Testis (tissue), 3 donors: ENCODE results near the gene SLC5A10. TPM values are rescaled to one million over a fixed set of nuclear protein-coding genes. Genes with fewer than 3 reads are reported as not detected.
A peak's percentile ranks its signal among the peaks of the same experiment; 100 is the strongest.

Source experiments
- DNase-seq: peaks from one replicate; pipeline ENCODE4 v3.0.0-alpha.2; 2019
- H3K27ac ChIP-seq, 2 donors: fragments of 200-600 bp; sonication (generic); one replicate each; pipeline ENCODE4 v1.5.1; 2019
- H3K27me3 ChIP-seq: fragments of 200-600 bp; sonication (generic); one replicate; pipeline ENCODE4 v1.5.1; 2019
- H3K36me3 ChIP-seq: fragments of 200-600 bp; sonication (generic); one replicate; pipeline ENCODE4 v1.5.1; 2017; ENCODE audit warnings: low read depth; ENCODE audit errors: missing control alignments
- H3K4me1 ChIP-seq: fragments of 200-600 bp; sonication (generic); one replicate; pipeline ENCODE4 v1.5.1; 2019
- H3K4me3 ChIP-seq, 2 donors: fragments of 200-600 bp; sonication (generic); one replicate each; pipeline ENCODE4 v1.5.1; 2017 to 2019
- H3K9me3 ChIP-seq: fragments of 200-600 bp; sonication (generic); one replicate; pipeline ENCODE4 v1.5.1; 2017
- POLR2A ChIP-seq: fragments of 450-650 bp; IDR thresholded peaks from one replicate; pipeline ENCODE4 v1.6.1; 2017; ENCODE audit warnings: antibody characterized with exemption, mild to moderate bottlenecking, moderate library complexity
- WGBS, 2 donors: methylation state at CpG; one replicate each; pipeline ENCODE4 v1.1.5; 2018; 5-methylcytosine and 5-hydroxymethylcytosine counted together
- intact Hi-C: fragments of 100-400 bp; cut with DNase I; formaldehyde crosslinking; loops from one replicate; pipeline ENCODE4 v1.15.1; 2023; ENCODE audit warnings: low total_unique reads
- polyA plus RNA-seq: library from polyadenylated mRNA; stranded (reverse); fragments of 350-450 nt; fragmentation: Illumina TruSeq; extraction: RNeasy Lipid Tissue Mini Kit (QIAGEN cat#74804); gene quantifications from one replicate; pipeline ENCODE4 v1.2.3, GENCODE V29; 2014; ENCODE audit warnings: low read depth, low replicate concordance; ENCODE audit not compliant: insufficient read depth
- total RNA-seq, 2 donors: library from RNA; depleted of rRNA; stranded (reverse); fragments of >200 nt; gene quantifications; one replicate each; pipeline ENCODE4 v1.2.3, GENCODE V29; 2016
- TF ChIP-seq, protein P1 (sequence below), 3 experiments: fragments of 450-650 bp in 2 of 3; fragments of 200-600 bp in 1 of 3; sonication (generic) in 1 of 3; IDR thresholded peaks; one replicate each; pipeline ENCODE4 v1.5.1; 2016 to 2019; ENCODE audit warnings: antibody characterized with exemption in 3 of 3, mild to moderate bottlenecking in 2 of 3, moderate library complexity in 1 of 3

The SLC5A10 gene
- total and polyA plus RNA-seq, 3 donors from 2014 or later = 0.98 to 1.1 (median 1.1) TPM

DNA sequence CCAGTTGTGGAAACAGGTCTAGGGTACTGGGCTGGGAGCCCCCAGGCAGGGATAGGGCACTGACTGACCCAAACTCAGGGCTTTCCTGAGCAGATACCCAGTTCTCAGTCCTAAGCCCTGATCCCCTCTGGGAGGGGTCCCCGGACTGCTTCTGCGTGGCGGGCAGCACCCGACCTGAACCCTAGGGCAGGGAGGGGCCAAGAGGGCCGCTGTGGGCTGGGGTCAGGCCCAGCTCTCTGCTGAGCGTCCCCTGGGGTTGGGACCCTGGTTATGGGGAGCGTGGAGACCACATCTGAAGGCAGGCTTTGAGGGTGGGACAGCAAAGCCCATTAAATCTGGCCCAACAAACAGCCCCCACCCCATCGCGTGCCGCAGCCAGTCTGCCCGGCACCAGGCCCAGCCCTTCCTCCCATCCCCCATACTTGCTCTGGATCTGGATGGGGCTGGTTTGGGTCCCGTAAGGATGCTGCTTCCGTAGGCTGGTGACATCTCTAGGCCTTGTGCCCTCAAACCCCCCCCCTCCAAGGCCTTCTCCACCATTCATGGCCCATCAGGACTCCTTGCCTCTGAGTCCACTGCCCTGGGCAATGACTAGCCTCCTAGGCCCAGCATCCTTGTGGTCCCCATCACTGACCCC is 53.3 kb downstream of the SLC5A10 start:
- peak overlapping the region in 1 of 2 donors; percentile 51 for H3K4me3 ChIP-seq
- H3K27me3 ChIP-seq = no peaks in the 10 kb centered on the region
- H3K9me3 ChIP-seq = no peaks in the 10 kb centered on the region
- intact Hi-C loops = no loop called here
- no peaks in the 10 kb centered on the region for H3K36me3 ChIP-seq
- no peak for DNase-seq
- no peak overlapping the region for H3K27ac ChIP-seq
- TF ChIP-seq, protein P1, sequence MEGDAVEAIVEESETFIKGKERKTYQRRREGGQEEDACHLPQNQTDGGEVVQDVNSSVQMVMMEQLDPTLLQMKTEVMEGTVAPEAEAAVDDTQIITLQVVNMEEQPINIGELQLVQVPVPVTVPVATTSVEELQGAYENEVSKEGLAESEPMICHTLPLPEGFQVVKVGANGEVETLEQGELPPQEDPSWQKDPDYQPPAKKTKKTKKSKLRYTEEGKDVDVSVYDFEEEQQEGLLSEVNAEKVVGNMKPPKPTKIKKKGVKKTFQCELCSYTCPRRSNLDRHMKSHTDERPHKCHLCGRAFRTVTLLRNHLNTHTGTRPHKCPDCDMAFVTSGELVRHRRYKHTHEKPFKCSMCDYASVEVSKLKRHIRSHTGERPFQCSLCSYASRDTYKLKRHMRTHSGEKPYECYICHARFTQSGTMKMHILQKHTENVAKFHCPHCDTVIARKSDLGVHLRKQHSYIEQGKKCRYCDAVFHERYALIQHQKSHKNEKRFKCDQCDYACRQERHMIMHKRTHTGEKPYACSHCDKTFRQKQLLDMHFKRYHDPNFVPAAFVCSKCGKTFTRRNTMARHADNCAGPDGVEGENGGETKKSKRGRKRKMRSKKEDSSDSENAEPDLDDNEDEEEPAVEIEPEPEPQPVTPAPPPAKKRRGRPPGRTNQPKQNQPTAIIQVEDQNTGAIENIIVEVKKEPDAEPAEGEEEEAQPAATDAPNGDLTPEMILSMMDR (IDR thresholded peaks at IDR 0.05) = no peak
- TF ChIP-seq POLR2A = no peak
- WGBS, 2 donors = 66 to 74% methylated on average over 8 to 13 of the region's 13 CpGs
- H3K4me1 ChIP-seq = no peaks in the 10 kb centered on the region

DNA sequence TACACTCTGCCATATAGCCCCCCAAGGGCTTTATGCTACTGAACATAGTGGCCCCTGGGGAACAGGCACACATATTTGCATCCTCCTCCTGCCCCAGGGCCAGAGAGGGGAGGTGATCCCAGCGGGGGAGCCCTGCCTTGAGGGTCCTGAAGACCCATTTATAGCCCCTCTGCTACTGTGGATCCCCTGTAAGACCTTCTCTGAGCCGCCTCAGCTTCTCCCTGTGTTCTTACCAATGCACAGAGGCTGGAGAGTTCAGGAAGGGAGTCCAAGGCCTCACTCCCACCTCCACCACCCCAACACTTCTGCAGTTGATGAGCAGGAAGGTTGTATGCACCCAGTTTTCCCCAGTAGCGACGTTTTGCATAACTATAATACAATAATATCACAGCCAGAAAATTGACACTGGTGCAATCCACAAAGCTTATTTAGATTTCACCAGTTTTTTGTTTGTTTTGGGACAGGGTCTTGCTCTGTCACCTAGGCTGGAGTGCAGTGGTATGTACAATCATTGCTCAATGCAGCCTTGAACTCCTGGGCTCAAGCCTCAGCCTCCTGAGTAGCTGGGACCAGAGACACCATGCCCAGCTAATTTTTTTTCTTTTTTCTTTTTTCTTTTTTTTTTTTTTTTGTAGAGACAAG is 53.9 kb downstream of the SLC5A10 start:
- intact Hi-C loops = no loop called here
- no peak for DNase-seq
- H3K4me1 ChIP-seq = no peaks in the 10 kb centered on the region
- H3K36me3 ChIP-seq = no peaks in the 10 kb centered on the region
- no peaks in the 10 kb centered on the region for H3K9me3 ChIP-seq
- no peak overlapping the region for H3K4me3 ChIP-seq
- TF ChIP-seq, protein P1 (IDR thresholded peaks at IDR 0.05) = no peak
- no peak for TF ChIP-seq POLR2A
- H3K27ac ChIP-seq = no peak overlapping the region
- no peaks in the 10 kb centered on the region for H3K27me3 ChIP-seq
- WGBS, 2 donors = 78 to 88% methylated on average over 4 of the region's 4 CpGs

DNA sequence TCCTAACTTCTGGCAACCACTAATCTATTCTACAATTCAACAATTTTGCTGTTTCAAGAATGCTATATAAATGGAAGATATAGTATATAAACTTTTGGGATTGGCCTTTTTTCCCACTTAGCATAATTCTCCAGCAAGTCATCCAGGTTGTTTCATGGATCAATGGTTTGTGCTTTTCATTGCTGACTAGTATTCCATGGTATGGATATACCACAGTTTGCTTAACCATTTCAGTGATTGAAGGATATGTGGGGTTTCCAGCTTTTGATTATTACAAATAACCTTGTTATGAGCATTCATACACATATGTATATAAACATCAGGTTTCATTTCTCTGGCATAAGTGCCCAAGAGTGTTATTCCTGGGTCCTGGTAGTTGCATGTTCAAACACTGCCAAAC is 54.7 kb downstream of the SLC5A10 start:
- Histone ChIP-seq H3K4me1 (no peaks in the 10 kb centered on the region), H3K4me3 (no peak overlapping the region), H3K36me3 (no peaks in the 10 kb centered on the region), H3K27ac (no peak overlapping the region), H3K9me3 (no peaks in the 10 kb centered on the region), H3K27me3 (no peaks in the 10 kb centered on the region)
- intact Hi-C loops = no loop called here
- TF ChIP-seq, protein P1 (IDR thresholded peaks at IDR 0.05) = no peak
- no peak for TF ChIP-seq POLR2A
- no peak for DNase-seq

DNA sequence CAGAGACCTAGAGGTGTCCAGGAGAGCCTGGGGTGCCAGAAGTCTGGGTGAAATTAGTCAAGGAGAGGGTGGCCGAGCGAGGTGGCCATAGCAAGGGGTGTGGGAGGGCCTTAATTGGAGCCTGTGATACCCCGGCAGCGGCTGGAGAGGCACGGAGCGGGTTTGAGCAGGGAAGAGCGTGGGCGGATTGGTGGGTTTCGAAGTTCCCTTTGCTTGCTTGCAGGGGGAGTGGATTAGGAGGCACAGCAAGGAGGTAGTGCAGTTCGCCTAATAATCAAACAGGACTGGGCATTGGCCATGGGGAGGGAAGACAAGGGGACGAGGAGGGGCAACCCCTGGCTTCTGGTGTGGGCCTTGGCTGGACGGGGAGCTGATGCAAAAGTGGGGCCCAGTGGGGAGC is 58.0 kb downstream of the SLC5A10 start:
- WGBS, 2 donors = 94 to 95% methylated on average over 11 to 12 of the region's 12 CpGs
- TF ChIP-seq, protein P1 (IDR thresholded peaks at IDR 0.05) = no peak
- no peak for TF ChIP-seq POLR2A
- H3K4me1 ChIP-seq = no peaks in the 10 kb centered on the region
- H3K36me3 ChIP-seq = no peaks in the 10 kb centered on the region
- H3K4me3 ChIP-seq = no peak overlapping the region
- no peaks in the 10 kb centered on the region for H3K9me3 ChIP-seq
- DNase-seq = no peak
- H3K27ac ChIP-seq = no peak overlapping the region
- intact Hi-C loops = no loop called here
- H3K27me3 ChIP-seq = no peaks in the 10 kb centered on the region
